ENCODE data around the gene KRT26. TPM values are rescaled to one million over a fixed set of nuclear protein-coding genes. Genes with fewer than 3 reads are reported as not detected.
A peak's percentile ranks its signal among the peaks of the same experiment; 100 is the strongest.

Gene KRT26
- not detected in 2 replicates for total RNA-seq

DNA sequence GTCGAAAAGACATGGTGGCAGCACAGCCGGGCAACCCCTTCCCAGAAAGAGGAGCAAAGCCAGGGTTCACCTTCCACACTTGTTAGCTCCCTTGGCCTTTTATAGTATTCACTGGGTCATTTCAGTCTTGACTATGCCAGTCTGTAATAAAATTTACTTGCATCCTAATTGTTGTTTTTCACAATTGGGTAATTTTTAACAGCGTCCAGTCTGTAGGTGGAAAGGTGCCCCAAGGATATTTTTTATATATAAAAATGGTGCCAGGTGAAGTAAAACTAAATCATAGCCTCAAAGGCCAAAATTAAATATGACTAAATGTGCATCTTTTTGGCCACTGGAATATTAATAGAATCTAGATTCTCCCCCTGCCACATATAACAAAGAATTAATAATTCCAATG is at the start of gene KRT26:
TSS of gene KRT26 (minus strand) at position 101 of the 400 bp plus-strand sequence. CDS start at position 13, 88 bp downstream.
- Mint-ChIP-seq H3K27ac (no peak within 1 kb of the TSS), H3K9me3 (no peaks in the 10 kb centered on the region), H3K4me3 (no peak within 1 kb of the TSS), H3K27me3 (peaks cover 28% of the 10 kb centered on the region), H3K36me3 (ENCODE audit: low read depth) (no peaks in the 10 kb centered on the region), H3K4me1 (no peaks in the 10 kb centered on the region)
- TF ChIP-seq, protein P1, sequence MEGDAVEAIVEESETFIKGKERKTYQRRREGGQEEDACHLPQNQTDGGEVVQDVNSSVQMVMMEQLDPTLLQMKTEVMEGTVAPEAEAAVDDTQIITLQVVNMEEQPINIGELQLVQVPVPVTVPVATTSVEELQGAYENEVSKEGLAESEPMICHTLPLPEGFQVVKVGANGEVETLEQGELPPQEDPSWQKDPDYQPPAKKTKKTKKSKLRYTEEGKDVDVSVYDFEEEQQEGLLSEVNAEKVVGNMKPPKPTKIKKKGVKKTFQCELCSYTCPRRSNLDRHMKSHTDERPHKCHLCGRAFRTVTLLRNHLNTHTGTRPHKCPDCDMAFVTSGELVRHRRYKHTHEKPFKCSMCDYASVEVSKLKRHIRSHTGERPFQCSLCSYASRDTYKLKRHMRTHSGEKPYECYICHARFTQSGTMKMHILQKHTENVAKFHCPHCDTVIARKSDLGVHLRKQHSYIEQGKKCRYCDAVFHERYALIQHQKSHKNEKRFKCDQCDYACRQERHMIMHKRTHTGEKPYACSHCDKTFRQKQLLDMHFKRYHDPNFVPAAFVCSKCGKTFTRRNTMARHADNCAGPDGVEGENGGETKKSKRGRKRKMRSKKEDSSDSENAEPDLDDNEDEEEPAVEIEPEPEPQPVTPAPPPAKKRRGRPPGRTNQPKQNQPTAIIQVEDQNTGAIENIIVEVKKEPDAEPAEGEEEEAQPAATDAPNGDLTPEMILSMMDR (IDR thresholded peaks at IDR 0.05), result no peak
- CTCF ChIA-PET, result no interaction called here
- intact Hi-C loops (cut with micrococcal nuclease), result no loop called here
- ATAC-seq (ENCODE audit: low read depth) (no peak), DNase-seq (no peak)
- POLR2A ChIA-PET, result no interaction called here

DNA sequence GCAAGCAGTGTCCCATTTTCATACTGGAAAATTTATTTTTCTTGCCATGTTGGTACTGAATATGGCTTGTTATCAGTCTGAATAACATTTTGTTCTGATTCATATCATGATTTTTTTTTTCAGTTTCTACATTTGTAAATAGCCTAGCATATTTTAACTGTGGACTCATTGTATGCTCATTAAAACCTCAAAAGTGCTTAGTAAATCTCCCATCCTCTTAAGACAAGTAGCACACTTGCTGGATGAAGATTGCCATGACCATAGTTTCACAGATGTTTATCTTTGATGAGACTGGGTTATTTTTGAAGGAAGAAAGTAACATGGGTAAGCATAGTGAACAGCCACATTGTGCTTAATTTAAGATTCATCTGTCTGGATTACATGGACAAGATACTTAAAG is 49.5 kb upstream of the KRT26 start:
- Mint-ChIP-seq H3K36me3 (ENCODE audit: low read depth) (peaks cover 32% of the 10 kb centered on the region), H3K9me3 (peaks cover 5% of the 10 kb centered on the region), H3K4me1 (peaks cover 16% of the 10 kb centered on the region), H3K27ac (no peak overlapping the region), H3K4me3 (no peak overlapping the region), H3K27me3 (peaks cover 4% of the 10 kb centered on the region)
- intact Hi-C loops (cut with micrococcal nuclease), result no loop called here
- TF ChIP-seq, protein P1 (IDR thresholded peaks at IDR 0.05), result no peak
- DNase-seq (no peak), ATAC-seq (ENCODE audit: low read depth) (no peak)
- ChIA-PET CTCF (no interaction called here), POLR2A (no interaction called here)

DNA sequence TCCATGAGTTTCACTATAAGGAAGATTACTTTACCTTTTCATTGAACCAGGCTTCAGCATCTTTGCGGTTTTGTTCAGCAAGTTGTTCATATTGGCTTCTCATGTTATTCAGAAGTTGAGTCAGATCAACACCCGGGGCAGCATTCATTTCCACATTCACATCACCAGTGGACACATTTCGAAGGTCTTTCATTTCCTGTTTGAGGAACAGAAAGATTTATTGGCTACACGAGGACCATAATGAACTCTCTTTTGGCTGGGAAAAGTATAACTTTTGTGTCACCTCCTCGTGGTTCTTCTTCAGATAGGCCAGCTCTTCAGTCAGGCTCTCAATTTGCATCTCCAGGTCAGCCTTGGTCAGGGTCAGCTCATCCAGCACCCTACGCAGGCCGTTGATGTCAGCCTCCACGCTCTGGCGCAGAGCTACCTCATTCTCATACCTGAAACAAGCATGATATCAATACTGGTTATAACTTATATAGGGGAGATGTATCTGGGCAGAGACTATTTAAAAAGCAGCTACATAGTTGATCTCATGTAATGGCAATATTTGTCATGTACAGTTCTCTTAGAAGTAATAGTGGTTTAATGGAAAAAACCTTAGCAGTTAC is 48.3 kb upstream of the KRT26 start:
- ChIA-PET POLR2A (interaction anchor here (0.8 to 3.5 kb wide), 3 partner anchors 92 to 869 kb away, joined by 3 to 25 read pairs (median 4); partner anchors contain the start of genes EIF1 and SMARCE1), CTCF (interaction anchor here (0.7 kb wide), 1 partner anchor 828 kb away, joined by 3 read pairs; no protein-coding TSS in a partner anchor)
- peak overlapping the region; percentile 35 for H3K4me3 Mint-ChIP-seq
- ATAC-seq (ENCODE audit: low read depth), result no peak
- no peak overlapping the region for H3K27ac Mint-ChIP-seq
- no peak for DNase-seq
- intact Hi-C loops (cut with micrococcal nuclease), result no loop called here
- H3K27me3 Mint-ChIP-seq, result peaks cover 2% of the 10 kb centered on the region
- peaks cover 33% of the 10 kb centered on the region for H3K36me3 Mint-ChIP-seq (ENCODE audit: low read depth)
- TF ChIP-seq, protein P1 (IDR thresholded peaks at IDR 0.05), result no peak
- peaks cover 16% of the 10 kb centered on the region for H3K4me1 Mint-ChIP-seq
- H3K9me3 Mint-ChIP-seq, result peaks cover 5% of the 10 kb centered on the region

DNA sequence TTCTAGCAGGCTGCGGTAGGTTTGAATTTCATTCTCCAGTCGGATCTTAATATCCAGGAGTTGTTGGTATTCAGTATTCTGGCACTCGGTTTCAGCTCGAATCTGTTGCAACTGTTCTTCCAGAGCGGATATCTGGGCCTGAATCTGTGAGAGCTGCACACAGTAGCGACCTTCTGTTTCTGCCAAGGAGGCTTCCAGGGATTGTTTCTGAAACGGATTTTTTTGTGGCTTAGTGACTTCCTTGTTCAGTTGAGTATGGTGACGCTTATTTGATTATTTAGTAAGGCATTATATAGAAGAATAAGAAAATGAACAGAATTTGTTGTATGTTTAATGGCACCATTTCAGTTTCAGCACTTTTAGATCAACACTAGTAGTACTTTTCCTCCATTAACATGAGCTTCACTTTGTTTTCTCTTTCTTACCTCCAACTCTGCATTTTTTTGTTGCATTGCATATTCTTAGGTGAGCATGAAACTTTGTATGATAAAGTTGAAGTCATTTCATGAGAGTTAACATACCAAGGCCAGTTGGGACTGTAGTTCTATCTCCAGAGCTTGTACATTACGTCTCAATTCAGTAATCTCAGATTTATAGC is 47.6 kb upstream of the KRT26 start:
- Mint-ChIP-seq H3K4me1 (peaks cover 16% of the 10 kb centered on the region), H3K27me3 (peaks cover 7% of the 10 kb centered on the region), H3K27ac (peak overlapping the region; percentile 53), H3K4me3 (peak overlapping the region; percentile 77), H3K9me3 (peaks cover 6% of the 10 kb centered on the region), H3K36me3 (ENCODE audit: low read depth) (peaks cover 33% of the 10 kb centered on the region)
- intact Hi-C loops (cut with micrococcal nuclease), result loop anchor here (1.0 to 10.0 kb wide), 4 partner anchors 171 to 848 kb away; partner anchors contain the start of gene TOP2A
- ChIA-PET CTCF (interaction anchor here (0.7 to 1.5 kb wide), 3 partner anchors 829 to 848 kb away, joined by 3 to 5 read pairs (median 3); no protein-coding TSS in a partner anchor), POLR2A (interaction anchor here (0.8 to 3.5 kb wide), 6 partner anchors 40 to 869 kb away, joined by 3 to 25 read pairs (median 4); partner anchors contain the start of genes EIF1 and SMARCE1)
- ATAC-seq (ENCODE audit: low read depth), result no peak
- DNase-seq, result no peak
- TF ChIP-seq, protein P1 (IDR thresholded peaks at IDR 0.05), result no peak
